Ascending aorta (tissue), 2 donors: ENCODE data around the gene ZNF275. TPM values are rescaled to one million over a fixed set of nuclear protein-coding genes. Genes with fewer than 3 reads are reported as not detected.
"Not testable (repeated sequence)": the region's sequence is repeated elsewhere in the genome, so short reads cannot be mapped to it uniquely, and the experiment has no call there.

Experiments
- DNase-seq, 2 donors: peaks; one replicate each; pipeline ENCODE4 v3.0.0-alpha.2; 2019; ENCODE audit warnings: low spot score in 2 of 2
- H3K27ac ChIP-seq, 2 donors: fragments of 200-600 bp; sonication (generic); one replicate each; pipeline ENCODE4 v1.5.1; 2016 to 2017; ENCODE audit warnings: mild to moderate bottlenecking in 1 of 2
- H3K27me3 ChIP-seq: fragments of 200-600 bp; sonication (generic); one replicate; pipeline ENCODE4 v1.5.1; 2017
- H3K36me3 ChIP-seq, 2 donors: fragments of 200-600 bp; sonication (generic); one replicate each; pipeline ENCODE4 v1.5.1; 2016
- H3K4me1 ChIP-seq, 2 donors: fragments of 200-600 bp; sonication (generic); one replicate each; pipeline ENCODE4 v1.5.1; 2016 to 2017; ENCODE audit warnings: mild to moderate bottlenecking in 1 of 2
- H3K4me3 ChIP-seq, 2 donors: fragments of 200-600 bp; sonication (generic); one replicate each; pipeline ENCODE4 v1.5.1; 2016 to 2017; ENCODE audit warnings: mild to moderate bottlenecking in 1 of 2
- H3K9me3 ChIP-seq, 2 donors: fragments of 200-600 bp; sonication (generic); one replicate each; pipeline ENCODE4 v1.5.1; 2016
- intact Hi-C: fragments of 100-400 bp; cut with DNase I; formaldehyde crosslinking; loops from one replicate; pipeline ENCODE4 v1.15.1; 2023
- total RNA-seq: library from RNA; depleted of rRNA; stranded (reverse); fragments of >200 nt; gene quantifications from one replicate; pipeline ENCODE4 v1.1.0, GENCODE V29; 2016
- TF ChIP-seq, protein P1 (sequence below), 3 experiments: fragments of 200-600 bp in 2 of 3; fragments of 450-650 bp in 1 of 3; sonication (generic) in 2 of 3; IDR thresholded peaks; one replicate each; pipeline ENCODE4 v1.5.1; 2016 to 2019; ENCODE audit warnings: antibody characterized with exemption in 3 of 3, mild to moderate bottlenecking in 1 of 3, moderate library complexity in 1 of 3

The ZNF275 gene
- total RNA-seq, 1 donor from 2014 or later = 2.2 TPM

DNA sequence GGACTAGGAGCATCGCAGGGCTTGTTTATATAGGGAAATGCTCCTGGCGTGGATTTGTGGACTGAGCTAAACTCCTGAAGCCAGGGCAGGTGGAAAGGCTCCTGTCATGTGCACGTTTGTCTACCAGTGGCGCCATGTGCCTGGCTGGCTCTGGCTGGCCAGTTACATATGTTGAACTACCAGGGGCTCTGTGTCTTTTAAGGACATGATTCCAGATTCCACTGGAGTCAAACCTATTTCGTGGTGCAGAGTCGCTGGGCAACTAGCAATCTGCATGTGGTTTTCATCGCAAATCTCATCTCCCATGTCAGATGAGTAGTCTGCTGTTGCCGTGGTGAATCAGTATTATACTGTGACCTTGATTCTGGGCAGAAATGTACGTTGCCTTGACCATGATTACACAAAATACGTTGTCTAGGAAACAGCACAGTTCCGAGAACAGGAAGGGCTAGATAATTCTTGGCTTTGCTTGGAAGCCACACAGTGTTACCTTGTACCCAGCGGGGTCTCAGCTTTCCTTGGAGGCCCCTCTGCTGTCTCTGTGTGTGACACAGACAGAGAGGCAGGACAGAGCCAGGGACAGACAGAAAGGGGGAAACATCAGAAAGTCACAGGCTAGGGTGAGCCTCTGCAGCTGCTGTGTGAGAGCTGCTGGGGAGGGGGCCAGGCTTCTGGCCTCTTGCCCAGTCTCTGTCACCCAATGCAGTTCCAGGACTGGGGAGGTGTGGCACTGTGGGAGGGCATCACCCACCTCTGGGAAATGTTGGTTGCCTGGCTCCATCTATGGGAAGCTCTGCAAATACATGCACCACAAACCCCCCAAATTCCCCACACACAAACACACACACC lies 48.0 kb downstream of the ZNF275 start:
- no peaks in the 10 kb centered on the region for H3K9me3 ChIP-seq
- no peak for DNase-seq
- no peak overlapping the region for H3K27ac ChIP-seq
- TF ChIP-seq, protein P1, sequence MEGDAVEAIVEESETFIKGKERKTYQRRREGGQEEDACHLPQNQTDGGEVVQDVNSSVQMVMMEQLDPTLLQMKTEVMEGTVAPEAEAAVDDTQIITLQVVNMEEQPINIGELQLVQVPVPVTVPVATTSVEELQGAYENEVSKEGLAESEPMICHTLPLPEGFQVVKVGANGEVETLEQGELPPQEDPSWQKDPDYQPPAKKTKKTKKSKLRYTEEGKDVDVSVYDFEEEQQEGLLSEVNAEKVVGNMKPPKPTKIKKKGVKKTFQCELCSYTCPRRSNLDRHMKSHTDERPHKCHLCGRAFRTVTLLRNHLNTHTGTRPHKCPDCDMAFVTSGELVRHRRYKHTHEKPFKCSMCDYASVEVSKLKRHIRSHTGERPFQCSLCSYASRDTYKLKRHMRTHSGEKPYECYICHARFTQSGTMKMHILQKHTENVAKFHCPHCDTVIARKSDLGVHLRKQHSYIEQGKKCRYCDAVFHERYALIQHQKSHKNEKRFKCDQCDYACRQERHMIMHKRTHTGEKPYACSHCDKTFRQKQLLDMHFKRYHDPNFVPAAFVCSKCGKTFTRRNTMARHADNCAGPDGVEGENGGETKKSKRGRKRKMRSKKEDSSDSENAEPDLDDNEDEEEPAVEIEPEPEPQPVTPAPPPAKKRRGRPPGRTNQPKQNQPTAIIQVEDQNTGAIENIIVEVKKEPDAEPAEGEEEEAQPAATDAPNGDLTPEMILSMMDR (IDR thresholded peaks at IDR 0.05) = no peak
- no peaks in the 10 kb centered on the region for H3K27me3 ChIP-seq
- H3K36me3 ChIP-seq = no peaks in the 10 kb centered on the region
- intact Hi-C loops = no loop called here
- H3K4me3 ChIP-seq = no peak overlapping the region
- H3K4me1 ChIP-seq = no peaks in the 10 kb centered on the region

DNA sequence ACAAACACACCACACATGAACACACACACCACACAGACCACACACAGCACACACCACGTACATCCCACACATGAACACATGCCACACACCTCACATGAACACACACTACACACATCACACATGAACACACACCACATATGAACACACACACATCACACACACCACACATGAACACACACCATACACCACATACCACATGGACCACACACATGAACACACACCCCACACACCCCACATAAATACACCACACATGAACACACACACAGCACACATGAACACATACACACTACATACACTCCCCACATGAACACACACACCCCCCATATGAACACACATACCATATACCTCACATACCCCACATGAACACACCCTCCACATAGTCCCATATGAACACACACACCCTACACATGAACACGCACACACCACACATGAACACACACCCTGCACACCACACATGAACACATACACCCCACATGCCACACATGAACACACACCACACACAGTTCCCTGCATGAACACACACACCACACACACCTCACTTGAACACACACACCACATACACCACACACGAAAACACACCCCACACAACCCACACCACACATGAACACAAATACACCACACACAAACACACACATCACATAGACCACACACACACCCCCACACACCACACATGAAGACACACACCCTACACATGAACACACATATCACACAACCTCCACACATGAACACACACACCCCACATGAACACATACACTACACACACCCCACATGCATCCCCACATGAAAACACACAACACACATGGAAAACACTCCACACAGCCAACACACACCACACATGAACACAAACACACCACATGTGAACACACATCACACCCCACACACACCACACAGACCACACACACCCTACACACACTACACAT lies 48.9 kb downstream of the ZNF275 start:
- H3K36me3 ChIP-seq = no peaks in the 10 kb centered on the region
- no peak for DNase-seq
- no peaks in the 10 kb centered on the region for H3K4me1 ChIP-seq
- intact Hi-C loops = no loop called here
- TF ChIP-seq, protein P1 (IDR thresholded peaks at IDR 0.05) = no peak
- H3K9me3 ChIP-seq = no peaks in the 10 kb centered on the region
- no peak overlapping the region for H3K4me3 ChIP-seq
- no peak overlapping the region for H3K27ac ChIP-seq
- no peaks in the 10 kb centered on the region for H3K27me3 ChIP-seq

DNA sequence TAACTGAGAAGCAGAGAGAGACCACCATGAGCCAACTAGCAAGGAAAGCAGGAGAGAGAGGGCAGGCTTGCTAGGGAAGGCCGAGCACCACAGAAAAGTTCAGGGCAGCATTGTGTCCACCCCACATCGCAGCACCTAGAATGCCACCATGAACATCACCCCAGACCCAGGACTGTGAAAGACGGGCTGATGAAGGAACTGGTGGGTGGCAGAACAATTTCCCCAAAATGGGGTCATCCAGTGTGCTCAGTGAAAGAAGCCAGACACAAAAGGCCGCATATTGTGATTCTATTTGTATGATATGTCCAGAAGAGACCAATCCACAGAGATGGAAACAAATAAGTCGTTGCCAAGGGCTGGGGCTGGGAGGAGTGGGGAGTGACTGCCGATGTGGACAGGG lies 50.4 kb downstream of the ZNF275 start:
- no peak for DNase-seq
- intact Hi-C loops = no loop called here
- Histone ChIP-seq H3K4me3 (no peak overlapping the region), H3K27me3 (no peaks in the 10 kb centered on the region), H3K9me3 (no peaks in the 10 kb centered on the region), H3K36me3 (no peaks in the 10 kb centered on the region), H3K27ac (no peak overlapping the region), H3K4me1 (no peaks in the 10 kb centered on the region)
- TF ChIP-seq, protein P1 (IDR thresholded peaks at IDR 0.05) = no peak

DNA sequence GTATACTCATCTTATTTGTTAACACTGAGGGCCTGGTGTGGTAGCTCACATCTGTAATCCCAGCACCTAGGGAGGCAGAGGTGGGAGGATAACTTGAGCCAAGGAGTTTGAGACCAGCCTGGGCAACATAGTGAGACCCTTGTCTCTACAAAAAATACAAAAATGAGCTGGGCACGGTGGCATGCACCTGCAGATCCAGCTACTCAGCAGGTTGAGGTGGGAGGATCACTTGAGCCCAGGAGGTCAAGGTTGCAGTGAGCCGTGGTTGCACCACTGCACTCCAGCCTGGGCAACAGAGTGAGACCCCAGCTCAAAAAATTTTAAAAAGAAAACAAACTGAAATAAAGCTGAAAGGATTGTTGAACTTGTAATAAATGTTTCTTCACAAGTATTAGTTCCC lies 51.0 kb downstream of the ZNF275 start:
- not testable (repeated sequence) for DNase-seq, H3K9me3 ChIP-seq

DNA sequence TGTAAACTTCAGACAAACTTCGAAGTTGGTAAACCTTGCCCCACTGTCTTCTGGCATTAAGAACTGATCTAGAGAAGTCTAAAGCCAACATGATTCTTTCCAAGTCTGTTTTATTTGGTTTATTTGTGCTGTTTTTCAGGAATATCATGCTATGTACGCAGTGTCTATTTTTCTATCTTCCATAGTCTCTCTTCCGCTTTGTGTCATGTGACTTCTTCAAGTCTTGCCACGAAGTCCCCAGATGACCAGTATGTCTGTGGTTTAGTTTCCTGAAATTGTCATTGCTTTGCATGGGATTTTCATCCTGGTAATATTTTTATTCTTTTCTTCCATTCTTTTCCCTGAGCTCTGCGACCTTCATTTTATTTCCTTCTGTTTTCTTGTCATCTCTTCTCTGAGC lies 52.1 kb downstream of the ZNF275 start:
- no peak for DNase-seq
- TF ChIP-seq, protein P1 (IDR thresholded peaks at IDR 0.05) = no peak
- Histone ChIP-seq H3K4me1 (no peaks in the 10 kb centered on the region), H3K4me3 (no peak overlapping the region), H3K36me3 (no peaks in the 10 kb centered on the region), H3K27me3 (no peaks in the 10 kb centered on the region), H3K27ac (no peak overlapping the region), H3K9me3 (no peaks in the 10 kb centered on the region)
- intact Hi-C loops = no loop called here

More for the DNA sequence above, 51.0 kb downstream of the ZNF275 start:
- H3K27ac ChIP-seq, H3K27me3 ChIP-seq, H3K4me3 ChIP-seq, intact Hi-C loops, H3K4me1 ChIP-seq, H3K36me3 ChIP-seq: not testable (repeated sequence)

DNA sequence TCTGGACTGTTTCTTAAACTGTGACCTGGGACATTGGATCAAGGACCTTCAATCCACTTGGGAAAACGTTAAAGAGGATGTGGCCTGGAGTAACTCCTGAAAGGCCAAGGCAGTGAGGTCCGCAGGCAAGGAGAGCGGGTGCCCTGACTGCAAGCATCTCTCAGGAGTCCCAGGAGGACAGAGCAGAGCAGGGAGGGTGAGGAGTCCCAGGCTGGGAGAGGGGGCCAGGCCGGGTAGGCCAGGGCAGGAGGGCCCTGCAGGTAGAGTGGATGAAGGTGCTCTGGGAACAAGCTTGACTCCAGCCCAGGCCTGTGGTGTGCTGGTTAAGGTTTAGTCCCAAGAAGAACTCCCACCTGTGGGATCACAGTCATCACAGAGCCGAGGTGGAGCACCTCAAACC lies 53.4 kb downstream of the ZNF275 start:
- Histone ChIP-seq H3K4me1 (no peaks in the 10 kb centered on the region), H3K27ac (no peak overlapping the region), H3K9me3 (no peaks in the 10 kb centered on the region), H3K4me3 (no peak overlapping the region), H3K27me3 (no peaks in the 10 kb centered on the region), H3K36me3 (no peaks in the 10 kb centered on the region)
- TF ChIP-seq, protein P1 (IDR thresholded peaks at IDR 0.05) = no peak
- DNase-seq = no peak
- intact Hi-C loops = no loop called here
